Measurements from ENCODE around the gene KLF16.

KLF16 gene

GRCh38 chr19:1854542-1855039 lies 8.8 kb downstream of the KLF16 start:
- DNase-seq (ENCODE audit: low read depth): no peak

DNA sequence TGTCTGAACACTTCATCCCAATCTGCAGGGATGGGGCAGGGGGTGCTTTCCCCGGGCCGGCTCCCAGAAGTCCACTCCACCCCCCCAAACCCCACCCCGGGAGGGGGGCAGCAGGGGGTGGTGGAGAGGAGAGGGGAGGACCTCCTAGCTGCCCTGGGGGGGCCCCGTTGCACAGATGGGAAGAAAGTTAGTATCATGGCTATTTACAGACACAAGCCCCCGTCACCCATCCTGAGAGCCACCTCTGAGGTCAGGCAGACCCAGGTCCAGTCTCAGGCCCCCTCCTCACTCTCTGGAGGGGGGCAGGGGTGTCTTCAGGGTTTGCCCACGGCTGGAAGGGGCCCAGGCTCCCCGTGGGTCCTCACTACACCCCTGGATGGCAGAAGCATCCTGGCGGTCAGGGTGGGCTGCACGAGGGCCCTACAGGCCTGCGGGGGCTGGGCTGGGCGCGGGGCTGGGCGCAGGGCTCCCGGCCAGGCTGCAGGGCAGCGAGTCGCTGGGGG lies 9.3 kb downstream of the KLF16 start:
- no peak for DNase-seq (ENCODE audit: low read depth)

- DNase-seq (ENCODE audit: low read depth): peak; percentile 57
These were observed 9.9 kb downstream of the KLF16 start for GRCh38 chr19:1853295-1854038.

- DNase-seq (ENCODE audit: low read depth): no peak
These were observed 10.7 kb downstream of the KLF16 start for GRCh38 chr19:1852581-1853128.

DNA sequence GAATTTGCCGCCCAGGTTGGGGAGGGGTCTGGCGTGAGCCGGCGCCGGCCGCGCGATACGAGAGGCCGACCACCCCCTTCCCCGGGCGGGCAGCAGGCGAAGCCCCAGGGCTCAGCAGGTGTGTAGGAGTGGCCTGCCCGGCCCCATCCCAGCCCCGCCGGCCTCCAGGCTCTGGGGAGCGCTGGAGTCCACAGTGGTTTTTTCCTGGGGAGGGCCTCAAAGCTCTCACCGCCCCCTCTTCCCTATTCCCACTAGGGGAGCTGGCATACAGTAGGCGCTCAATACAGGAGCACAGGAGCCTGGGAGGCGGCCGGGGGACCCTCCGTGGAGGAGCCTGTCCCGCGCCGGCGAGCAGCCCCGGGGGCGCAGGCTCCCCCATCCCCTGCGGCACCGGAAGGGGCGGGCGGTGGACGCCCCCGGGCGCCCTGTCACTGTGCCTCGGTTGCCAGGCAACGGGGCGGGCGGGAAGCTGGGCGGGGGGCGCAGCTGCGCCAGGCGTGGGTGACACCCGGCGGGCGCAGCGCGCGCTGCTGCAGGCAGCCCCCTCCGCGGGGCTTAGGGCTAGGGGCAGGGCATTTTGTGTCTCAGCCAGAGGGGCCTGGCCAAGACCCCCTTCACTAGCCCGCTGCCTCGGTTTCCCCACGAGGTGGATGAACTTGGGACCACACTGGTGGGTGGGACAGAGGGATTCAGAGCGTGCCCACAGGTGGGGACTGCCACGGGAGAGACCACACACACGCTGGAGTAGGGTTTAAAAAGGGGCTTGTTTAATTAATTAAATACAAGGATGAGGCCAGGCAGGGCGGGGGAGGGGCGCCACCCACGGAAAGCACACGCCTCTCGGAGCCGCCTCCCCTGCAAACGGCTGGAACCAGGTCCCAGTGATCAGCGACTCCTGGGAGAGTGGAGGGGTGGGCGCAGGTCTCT lies 11.5 kb downstream of the KLF16 start:
- DNase-seq (ENCODE audit: low read depth): no peak

- no peak for DNase-seq (ENCODE audit: low read depth)
These were observed 12.3 kb downstream of the KLF16 start for GRCh38 chr19:1850809-1851653.

DNA sequence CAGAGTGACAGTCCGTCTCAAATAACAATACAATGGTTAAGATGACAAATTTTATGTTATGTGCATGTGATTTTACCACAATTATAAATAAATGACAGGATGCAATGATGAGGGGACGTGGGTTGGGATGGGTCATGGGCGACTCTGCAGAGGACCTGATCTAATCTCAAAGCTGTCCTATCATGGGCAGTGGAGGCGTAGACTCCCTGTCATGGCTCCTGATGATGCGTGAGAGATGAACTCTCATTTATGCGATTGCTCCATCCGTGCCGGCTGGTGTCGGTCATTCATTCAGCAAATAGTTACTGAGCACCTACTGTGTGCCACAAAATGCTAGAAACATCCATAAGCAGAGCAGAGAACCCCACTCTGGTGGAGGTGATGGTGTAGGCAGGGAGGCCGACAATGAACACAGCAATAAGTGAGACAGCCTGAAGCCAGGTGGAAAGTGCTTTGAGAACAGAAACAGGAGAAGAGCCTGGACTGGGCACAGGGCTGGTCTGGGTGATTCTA lies 13.4 kb downstream of the KLF16 start:
- no peak for DNase-seq (ENCODE audit: low read depth)

DNA sequence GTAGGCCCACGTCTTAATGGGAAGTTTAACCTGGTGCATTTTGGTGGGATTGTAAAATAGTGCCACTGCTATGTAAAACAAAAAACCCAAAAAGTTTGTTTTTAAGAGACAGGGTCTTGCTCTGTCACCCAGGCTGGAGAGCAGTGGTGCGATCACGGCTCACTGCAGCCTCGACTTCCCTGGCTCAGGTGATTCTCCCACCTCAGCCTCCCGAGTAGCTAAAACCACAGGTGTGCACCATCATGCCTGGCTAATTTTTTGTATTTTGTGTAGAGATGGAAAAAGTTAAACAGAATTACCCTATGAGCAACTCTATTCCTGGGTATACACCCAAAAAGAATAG lies 14.3 kb downstream of the KLF16 start:
- DNase-seq (ENCODE audit: low read depth): no peak

- DNase-seq (ENCODE audit: low read depth): peak; percentile 98
These were observed 14.8 kb downstream of the KLF16 start, which contains the start of gene REXO1 for GRCh38 chr19:1848399-1849131. TSS of gene REXO1 (minus strand) at chr19:1848483. CDS start at chr19:1848358, 125 bp downstream.

GRCh38 chr19:1847684-1848398 lies 15.5 kb downstream of the KLF16 start:
- no peak for DNase-seq (ENCODE audit: low read depth)

DNA sequence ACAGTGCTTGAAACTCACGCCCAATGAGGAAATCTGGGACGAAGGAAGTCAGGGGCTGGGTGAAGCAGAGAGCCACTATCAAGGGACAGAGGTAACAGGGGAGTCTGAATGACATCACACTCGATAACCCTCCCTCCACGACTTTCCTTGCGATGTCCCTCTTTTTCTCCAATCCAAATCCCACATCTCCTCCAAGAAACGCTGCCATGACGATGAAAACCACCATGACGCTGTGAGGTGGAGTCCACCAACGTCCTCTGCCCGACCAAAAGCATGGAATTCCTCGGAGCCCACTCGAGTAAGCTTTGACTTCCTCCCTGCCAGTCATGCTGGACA lies 16.1 kb downstream of the KLF16 start:
- no peak for DNase-seq (ENCODE audit: low read depth)

DNA sequence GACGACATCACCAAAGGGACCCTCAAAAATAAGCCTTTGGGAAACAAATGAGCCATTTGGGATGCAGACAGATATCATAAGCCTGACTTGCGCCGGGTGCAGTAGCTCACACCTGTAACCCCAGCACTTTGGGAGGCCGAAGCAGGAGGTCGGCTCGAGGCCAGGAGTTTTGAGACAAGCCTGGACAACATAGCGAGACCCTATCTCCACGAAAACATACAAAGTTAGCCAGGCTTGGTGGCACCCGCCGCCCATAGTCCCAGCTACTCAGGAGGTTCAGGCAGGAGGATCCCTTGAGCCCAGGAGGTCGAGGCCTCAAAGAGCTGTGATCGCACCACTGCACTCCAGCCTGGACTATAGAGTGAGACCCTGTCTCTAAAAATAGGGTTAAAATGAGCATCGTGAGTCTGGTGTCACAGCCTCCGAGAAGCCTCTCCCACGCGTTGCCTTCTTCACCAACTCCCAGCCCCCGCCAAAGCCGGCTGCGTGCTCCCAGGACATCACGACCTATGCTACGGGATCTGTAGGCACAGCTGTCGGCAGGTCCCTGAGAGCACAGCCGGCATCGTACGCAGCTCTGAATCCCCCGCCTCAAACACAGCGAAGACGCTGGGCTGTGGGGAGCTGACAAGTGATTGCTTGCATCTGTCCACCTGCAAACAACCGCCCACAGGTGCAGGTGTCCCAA lies 16.7 kb downstream of the KLF16 start:
- DNase-seq (ENCODE audit: low read depth): no peak

GRCh38 chr19:1845642-1846041 lies 17.7 kb downstream of the KLF16 start:
- DNase-seq (ENCODE audit: low read depth): no peak

DNA sequence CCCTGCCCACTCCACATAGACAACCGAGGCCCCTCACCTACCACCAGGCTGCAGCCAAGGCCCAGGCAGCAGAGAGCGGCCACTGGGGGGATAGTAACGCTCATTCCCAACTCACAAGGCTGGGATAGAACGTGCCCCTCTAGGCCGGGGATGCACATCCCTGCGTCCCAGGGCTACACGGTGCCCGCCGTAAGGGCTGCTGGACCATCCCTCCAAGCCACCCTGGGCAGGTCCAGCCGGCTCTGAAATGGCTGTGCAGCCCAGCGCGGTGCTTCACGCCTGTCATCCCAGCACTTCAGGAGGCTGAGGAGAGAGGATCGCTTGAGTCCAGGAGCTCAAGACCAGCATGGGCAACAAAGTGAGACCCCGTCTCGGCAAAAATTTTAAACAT lies 18.3 kb downstream of the KLF16 start:
- no peak for DNase-seq (ENCODE audit: low read depth)

GRCh38 chr19:1844513-1845124 lies 18.8 kb downstream of the KLF16 start:
- DNase-seq (ENCODE audit: low read depth): no peak

DNA sequence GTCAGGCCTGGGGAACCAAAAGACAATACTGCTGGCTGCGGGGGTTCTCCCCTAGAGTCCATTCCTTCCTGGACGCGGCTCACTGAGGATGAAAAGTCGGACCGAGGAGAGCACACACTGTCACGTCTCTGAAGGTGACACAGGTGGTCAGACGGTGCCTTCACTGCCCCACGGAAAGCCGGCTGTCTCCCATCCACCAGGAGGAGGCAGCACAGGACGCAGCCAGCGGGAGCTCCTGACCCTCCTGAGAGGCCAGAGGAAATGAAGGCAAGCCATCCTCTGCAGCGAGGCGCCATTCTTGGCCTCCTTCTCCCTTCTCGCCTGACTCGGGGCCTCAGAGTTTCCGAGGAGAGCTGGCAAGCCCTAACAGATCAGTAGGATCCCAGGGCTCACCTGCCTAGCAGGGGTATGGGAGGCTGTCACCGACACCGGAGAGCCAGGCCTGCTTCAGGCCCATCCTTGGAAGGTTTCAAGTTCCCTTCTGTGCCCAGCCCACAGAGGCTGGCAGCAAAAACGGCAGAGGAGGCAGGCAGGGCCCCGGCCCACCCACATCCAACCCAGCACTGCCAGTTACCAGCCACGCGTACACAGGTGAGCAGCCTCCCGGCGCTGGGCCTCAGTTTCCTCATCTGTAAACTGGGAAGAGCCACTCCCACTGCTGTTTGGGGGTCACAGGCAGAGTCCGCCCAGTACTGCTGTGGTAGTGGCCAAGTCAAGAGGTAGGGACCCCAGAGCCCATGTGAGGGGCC lies 19.6 kb downstream of the KLF16 start:
- DNase-seq (ENCODE audit: low read depth): no peak

- no peak for DNase-seq (ENCODE audit: low read depth)
These were observed 20.3 kb downstream of the KLF16 start for GRCh38 chr19:1843116-1843515.

DNA sequence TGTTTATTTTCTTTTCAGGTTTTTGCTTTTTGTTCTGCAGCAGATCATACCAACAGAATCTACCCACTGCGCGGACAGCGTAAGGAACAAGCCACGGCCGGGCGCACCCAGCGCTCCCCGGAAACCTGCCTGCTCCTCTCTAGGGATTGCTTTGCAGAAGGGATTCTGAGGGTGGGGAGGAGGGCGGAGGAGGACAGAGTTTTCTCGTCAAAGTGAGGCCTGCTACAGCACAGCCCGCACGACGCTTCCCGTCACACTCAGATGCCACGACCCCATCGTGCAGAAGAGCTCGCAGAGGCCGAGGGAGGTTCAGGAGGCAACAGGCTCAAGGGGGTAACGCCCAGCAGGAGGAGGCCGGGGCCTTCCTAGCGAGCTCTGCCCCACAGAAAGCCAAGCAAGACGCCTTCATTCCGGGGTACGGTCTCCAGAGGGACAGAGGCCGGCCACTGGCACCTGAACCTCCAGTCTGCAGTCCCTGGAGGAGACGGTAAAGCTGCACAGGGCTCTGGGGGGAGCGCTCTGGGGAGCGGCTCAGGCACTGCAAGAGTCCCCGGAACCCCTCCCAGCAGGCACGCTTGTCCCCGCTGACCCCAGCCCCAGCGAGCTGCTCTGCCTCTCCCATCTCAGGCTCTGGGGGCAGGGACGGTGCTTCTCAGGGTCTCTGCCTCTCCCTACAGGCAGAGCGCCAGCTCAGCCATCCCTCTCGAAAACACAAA lies 22.0 kb downstream of the KLF16 start:
- no peak for DNase-seq (ENCODE audit: low read depth)
